Left ventricle myocardium superior (tissue), 1 donor: ENCODE results near the gene KIFC3. TPM values are rescaled to one million over a fixed set of nuclear protein-coding genes. Genes with fewer than 3 reads are reported as not detected.
"Not testable (repeated sequence)": the region's sequence is repeated elsewhere in the genome, so short reads cannot be mapped to it uniquely, and the experiment has no call there.

Source experiments
- ATAC-seq: fragments of 200-7000 bp; cut with Tn5 transposase; one replicate; pipeline ENCODE4 v1.9.1; 2020; ENCODE audit warnings: mild to moderate bottlenecking, moderate library complexity
- DNase-seq: peaks from one replicate; pipeline ENCODE4 v3.0.0-alpha.2; 2020
- intact Hi-C: fragments of 100-400 bp; cut with micrococcal nuclease; formaldehyde crosslinking; loops from one replicate; pipeline ENCODE4 v1.11.0; 2022
- total RNA-seq: library from RNA; stranded (reverse); fragmentation: NEBNext Ultra II Directional; extraction: Animal tissue kit (Norgen Biotek cat#: 25700); gene quantifications from one replicate; pipeline ENCODE4 v1.2.1, GENCODE V29; 2021
- donor health status: DM: no; HTN: yes; CAD: no; lungs with severe emphysema.

KIFC3 gene
- total RNA-seq, 1 donor from 2014 or later = 52.6 TPM

GRCh38 chr16:57826052-57826451 is 23.8 kb upstream of the KIFC3 start:
- no peak for DNase-seq
- intact Hi-C loops = no loop called here
- ATAC-seq = no peak

- intact Hi-C loops = no loop called here
- ATAC-seq = no peak
These were observed 23.2 kb upstream of the KIFC3 start for GRCh38 chr16:57825298-57826044.

GRCh38 chr16:57824888-57825287 is 22.6 kb upstream of the KIFC3 start:
- no peak for DNase-seq
- intact Hi-C loops = no loop called here
- ATAC-seq = no peak

More at GRCh38 chr16:57825298-57826044, 23.2 kb upstream of the KIFC3 start:
- DNase-seq = no peak

- ATAC-seq = no peak
- intact Hi-C loops = no loop called here
These were observed 21.5 kb upstream of the KIFC3 start for GRCh38 chr16:57823836-57824235.

GRCh38 chr16:57822856-57823255 is 20.6 kb upstream of the KIFC3 start:
- DNase-seq = no peak
- intact Hi-C loops = no loop called here
- no peak for ATAC-seq

More at GRCh38 chr16:57823836-57824235, 21.5 kb upstream of the KIFC3 start:
- no peak for DNase-seq

GRCh38 chr16:57822018-57822553 is 19.8 kb upstream of the KIFC3 start:
- intact Hi-C loops = no loop called here
- DNase-seq (no peak), ATAC-seq (no peak)

GRCh38 chr16:57821149-57821971 is 19.1 kb upstream of the KIFC3 start:
- DNase-seq (no peak), ATAC-seq (no peak)
- intact Hi-C loops = no loop called here

- intact Hi-C loops = no loop called here
- no peak for DNase-seq
- no peak for ATAC-seq
These were observed 16.2 kb upstream of the KIFC3 start for GRCh38 chr16:57818377-57819064.

- intact Hi-C loops = no loop called here
- ATAC-seq (no peak), DNase-seq (no peak)
These were observed 15.4 kb upstream of the KIFC3 start for GRCh38 chr16:57817680-57818079.

- peak; percentile 97 for ATAC-seq
- peak; percentile 91 for DNase-seq
- intact Hi-C loops = no loop called here
These were observed 13.9 kb upstream of the KIFC3 start for GRCh38 chr16:57815987-57816745.

- DNase-seq (no peak), ATAC-seq (no peak)
- intact Hi-C loops = no loop called here
These were observed 12.6 kb upstream of the KIFC3 start for GRCh38 chr16:57814896-57815295.

- ATAC-seq (no peak), DNase-seq (no peak)
- intact Hi-C loops = no loop called here
These were observed 11.2 kb upstream of the KIFC3 start for GRCh38 chr16:57813466-57813865.

- intact Hi-C loops, DNase-seq, ATAC-seq: not testable (repeated sequence)
These were observed 9.0 kb upstream of the KIFC3 start for GRCh38 chr16:57811340-57811739.

GRCh38 chr16:57810197-57811031 is 8.1 kb upstream of the KIFC3 start:
- intact Hi-C loops = no loop called here
- peak; percentile 76 for ATAC-seq
- DNase-seq = peak; percentile 79

- DNase-seq = no peak
- intact Hi-C loops = no loop called here
- no peak for ATAC-seq
These were observed 7.2 kb upstream of the KIFC3 start for GRCh38 chr16:57809276-57810196.

- intact Hi-C loops = no loop called here
- DNase-seq (no peak), ATAC-seq (no peak)
These were observed 6.4 kb upstream of the KIFC3 start for GRCh38 chr16:57808589-57809228.
